Activated naive CD4-positive, alpha-beta T cell treated with anti-CD3 and anti-CD28 coated beads, Interleukin-2, amount 50 U/mL, for 72 hours (primary cell): ENCODE measurements around the gene CPEB1. TPM values are rescaled to one million over a fixed set of nuclear protein-coding genes. Genes with fewer than 3 reads are reported as not detected.
"Not testable (repeated sequence)": the region's sequence is repeated elsewhere in the genome, so short reads cannot be mapped to it uniquely, and the experiment has no call there.

ENCODE experiments used
- ATAC-seq, 2 donors: fragments of 150-1000 bp; cut with Tn5 transposase; 2 replicates each; pipeline ENCODE4 v1.10.0; 2021; ENCODE audit warnings: mild to moderate bottlenecking in 2 of 2, moderate library complexity in 2 of 2
- DNase-seq, 2 donors: peaks; one replicate each; pipeline ENCODE4 v3.0.0; 2021 to 2022; ENCODE audit warnings: low spot score in 2 of 2
- H3K27ac Mint-ChIP-seq, 2 donors: one replicate each; pipeline ENCODE4 v1.8.0; 2022; ENCODE audit warnings: mild to moderate bottlenecking in 2 of 2, mixed read lengths in 2 of 2
- H3K36me3 Mint-ChIP-seq, 2 donors: one replicate each; pipeline ENCODE4 v1.8.0; 2022; ENCODE audit warnings: mixed read lengths in 2 of 2
- H3K9me3 Mint-ChIP-seq, 2 donors: one replicate each; pipeline ENCODE4 v1.8.0; 2022; ENCODE audit warnings: mixed read lengths in 2 of 2
- total RNA-seq, 2 donors: library from RNA; stranded (reverse); gene quantifications; one replicate each; pipeline ENCODE4 v1.2.3, GENCODE V29; 2022

Gene CPEB1
- total RNA-seq, 2 donors from 2014 or later = not detected

- no peaks in the 10 kb centered on the region for H3K9me3 Mint-ChIP-seq
- DNase-seq = no peak
- ATAC-seq = peak in 1 of 2 donors; percentile 16
- H3K36me3 Mint-ChIP-seq = peaks cover 6 to 20% of the 10 kb centered on the region in 2 donors
- peak overlapping the region; percentile 72 to 76 for H3K27ac Mint-ChIP-seq
Measured at GRCh38 chr15:82531496-82532382, 115.4 kb downstream of the CPEB1 start.

- H3K27ac Mint-ChIP-seq = peak overlapping the region; percentile 24 to 76
Measured at GRCh38 chr15:82530606-82531379, 116.4 kb downstream of the CPEB1 start.

GRCh38 chr15:82530006-82530405 lies 117.2 kb downstream of the CPEB1 start:
- Mint-ChIP-seq H3K9me3 (no peaks in the 10 kb centered on the region), H3K36me3 (peaks cover 0 to 12% of the 10 kb centered on the region in 2 donors), H3K27ac (no peak overlapping the region)
- no peak for DNase-seq
- no peak for ATAC-seq

More at GRCh38 chr15:82530606-82531379, 116.4 kb downstream of the CPEB1 start:
- H3K36me3 Mint-ChIP-seq = peaks cover 0 to 12% of the 10 kb centered on the region in 2 donors
- DNase-seq (peak; percentile 71 to 79), ATAC-seq (peak; percentile 57 to 82)
- no peaks in the 10 kb centered on the region for H3K9me3 Mint-ChIP-seq

GRCh38 chr15:82513587-82513986 lies 133.6 kb downstream of the CPEB1 start:
- H3K36me3 Mint-ChIP-seq, H3K9me3 Mint-ChIP-seq, H3K27ac Mint-ChIP-seq, ATAC-seq: not testable (repeated sequence)
- peak; percentile 11 to 75 for DNase-seq

- not testable (repeated sequence) for H3K36me3 Mint-ChIP-seq, H3K9me3 Mint-ChIP-seq, ATAC-seq, H3K27ac Mint-ChIP-seq, DNase-seq
Measured at GRCh38 chr15:82507693-82508092, 139.5 kb downstream of the CPEB1 start.

GRCh38 chr15:82507087-82507486 lies 140.1 kb downstream of the CPEB1 start:
- H3K9me3 Mint-ChIP-seq, DNase-seq, ATAC-seq, H3K36me3 Mint-ChIP-seq, H3K27ac Mint-ChIP-seq: not testable (repeated sequence)

- not testable (repeated sequence) for H3K36me3 Mint-ChIP-seq, H3K27ac Mint-ChIP-seq, H3K9me3 Mint-ChIP-seq, DNase-seq, ATAC-seq
Measured at GRCh38 chr15:82505842-82506241, 141.3 kb downstream of the CPEB1 start.

GRCh38 chr15:82504074-82504473 lies 143.1 kb downstream of the CPEB1 start:
- not testable (repeated sequence) for DNase-seq, ATAC-seq, H3K9me3 Mint-ChIP-seq, H3K36me3 Mint-ChIP-seq, H3K27ac Mint-ChIP-seq

GRCh38 chr15:82502700-82503339 lies 144.3 kb downstream of the CPEB1 start:
- H3K9me3 Mint-ChIP-seq, DNase-seq, H3K27ac Mint-ChIP-seq, H3K36me3 Mint-ChIP-seq: not testable (repeated sequence)
- ATAC-seq = peak; percentile 53 to 66

GRCh38 chr15:82500772-82501171 lies 146.4 kb downstream of the CPEB1 start:
- DNase-seq, H3K27ac Mint-ChIP-seq, H3K9me3 Mint-ChIP-seq, ATAC-seq, H3K36me3 Mint-ChIP-seq: not testable (repeated sequence)

GRCh38 chr15:82497978-82498377 lies 149.2 kb downstream of the CPEB1 start:
- DNase-seq, ATAC-seq, H3K36me3 Mint-ChIP-seq, H3K9me3 Mint-ChIP-seq, H3K27ac Mint-ChIP-seq: not testable (repeated sequence)

Other genes with a start within 250 kb of the CPEB1 start
- gene GOLGA6L9, start 217.5 kb downstream of the CPEB1 start, total RNA-seq = 1 to 10 TPM; 1.2 to 4.4 TPM
- gene RPS17, start 106.9 kb downstream of the CPEB1 start, total RNA-seq = 1,000 to 10,000 TPM; 3,116 to 3,713 TPM
- gene AP3B2, start 62.5 kb upstream of the CPEB1 start, total RNA-seq = 1 to 10 TPM in 1 of 2 donors, under 1 TPM in 1; 0.18 to 1.4 TPM
- gene FSD2, start 158.7 kb upstream of the CPEB1 start, total RNA-seq = not detected
- gene WHAMM, start 162.3 kb upstream of the CPEB1 start, total RNA-seq = 1 to 10 TPM; 2.5 to 9.4 TPM